Muscle of leg (tissue), 11 donors: ENCODE data around the gene FUBP3. TPM values are rescaled to one million over a fixed set of nuclear protein-coding genes. Genes with fewer than 3 reads are reported as not detected.
"Not testable (repeated sequence)": the region's sequence is repeated elsewhere in the genome, so short reads cannot be mapped to it uniquely, and the experiment has no call there.

ENCODE experiments used
- DNase-seq: peaks from one replicate; pipeline ENCODE4 v3.0.0; 2013
- H3K27ac ChIP-seq: one replicate; pipeline ENCODE4 v1.5.1; 2013; ENCODE audit warnings: mild to moderate bottlenecking, low read length, control low read depth
- H3K27me3 ChIP-seq: one replicate; pipeline ENCODE4 v1.6.1; 2013; ENCODE audit warnings: low read length; ENCODE audit not compliant: control insufficient read depth, insufficient read depth
- H3K36me3 ChIP-seq: one replicate; pipeline ENCODE4 v1.6.1; 2013; ENCODE audit warnings: low read length; ENCODE audit not compliant: control insufficient read depth, insufficient read depth
- H3K4me1 ChIP-seq: one replicate; pipeline ENCODE4 v1.6.1; 2013; ENCODE audit warnings: low read length; ENCODE audit not compliant: control insufficient read depth, insufficient read depth
- H3K4me3 ChIP-seq: one replicate; pipeline ENCODE4 v1.5.1; 2013; ENCODE audit warnings: low read length, control low read depth
- H3K9me3 ChIP-seq: replicated peaks from 2 replicates; pipeline ENCODE4 v1.6.1; 2013; ENCODE audit warnings: low read depth, low read length; ENCODE audit not compliant: control insufficient read depth
- WGBS: methylation state at CpG from one replicate; pipeline ENCODE4 v1.1.5; 2013; ENCODE audit warnings: missing lambda C conversion rate; ENCODE audit not compliant: insufficient coverage; 5-methylcytosine and 5-hydroxymethylcytosine counted together
- polyA plus RNA-seq, 8 donors: library from polyadenylated mRNA; unstranded; fragments of 120-200 nt; gene quantifications; one replicate each; pipeline versions ENCODE4 v1.2.1 to v1.2.3, GENCODE V29; 2013; ENCODE audit warnings: inconsistent platforms in 1 of 8, low replicate concordance in 1 of 8; ENCODE audit not compliant: insufficient read length in 8 of 8, insufficient read depth in 1 of 8
- total RNA-seq: library from RNA; stranded (reverse); fragments of 120-200 nt; gene quantifications from one replicate; pipeline ENCODE4 v1.2.4, GENCODE V29; 2013

FUBP3 gene
- total and polyA plus RNA-seq, 9 donors = 27.4 to 51.2 (median 44.5) TPM

DNA sequence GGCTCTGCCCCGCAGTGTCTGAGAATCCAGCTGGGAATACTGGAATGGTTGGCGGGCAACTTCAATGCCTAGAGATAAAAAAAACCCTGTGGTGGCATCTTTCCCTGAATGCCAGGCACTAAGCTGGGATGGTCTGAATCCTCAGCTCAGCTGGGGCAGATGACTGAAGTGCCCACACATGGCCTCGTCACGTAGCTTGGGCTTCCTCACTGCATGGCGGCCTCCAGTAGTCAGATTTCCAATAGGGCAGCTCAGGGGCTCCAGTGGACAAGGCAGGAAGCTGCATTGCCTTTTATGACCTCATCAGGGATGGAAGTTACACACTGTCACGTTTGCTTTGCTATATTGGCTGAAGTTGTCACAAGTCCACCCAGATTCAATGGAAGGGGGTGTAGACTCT lies 24.3 kb upstream of the FUBP3 start:
- 86% methylated on average over 6 of the region's 6 CpGs for WGBS
- Histone ChIP-seq H3K27me3 (peaks cover 39% of the 10 kb centered on the region), H3K4me3 (no peak overlapping the region), H3K9me3 (no peaks in the 10 kb centered on the region), H3K27ac (no peak overlapping the region), H3K36me3 (no peaks in the 10 kb centered on the region), H3K4me1 (no peaks in the 10 kb centered on the region)
- DNase-seq = no peak

- Histone ChIP-seq H3K36me3 (no peaks in the 10 kb centered on the region), H3K27ac (no peak overlapping the region), H3K4me3 (no peak overlapping the region), H3K9me3 (no peaks in the 10 kb centered on the region), H3K4me1 (no peaks in the 10 kb centered on the region), H3K27me3 (peaks cover 39% of the 10 kb centered on the region)
- WGBS = 46% methylated on average over 5 of the region's 6 CpGs
- DNase-seq = no peak
These were observed 23.4 kb upstream of the FUBP3 start for GRCh38 chr9:130555968-130556367.

DNA sequence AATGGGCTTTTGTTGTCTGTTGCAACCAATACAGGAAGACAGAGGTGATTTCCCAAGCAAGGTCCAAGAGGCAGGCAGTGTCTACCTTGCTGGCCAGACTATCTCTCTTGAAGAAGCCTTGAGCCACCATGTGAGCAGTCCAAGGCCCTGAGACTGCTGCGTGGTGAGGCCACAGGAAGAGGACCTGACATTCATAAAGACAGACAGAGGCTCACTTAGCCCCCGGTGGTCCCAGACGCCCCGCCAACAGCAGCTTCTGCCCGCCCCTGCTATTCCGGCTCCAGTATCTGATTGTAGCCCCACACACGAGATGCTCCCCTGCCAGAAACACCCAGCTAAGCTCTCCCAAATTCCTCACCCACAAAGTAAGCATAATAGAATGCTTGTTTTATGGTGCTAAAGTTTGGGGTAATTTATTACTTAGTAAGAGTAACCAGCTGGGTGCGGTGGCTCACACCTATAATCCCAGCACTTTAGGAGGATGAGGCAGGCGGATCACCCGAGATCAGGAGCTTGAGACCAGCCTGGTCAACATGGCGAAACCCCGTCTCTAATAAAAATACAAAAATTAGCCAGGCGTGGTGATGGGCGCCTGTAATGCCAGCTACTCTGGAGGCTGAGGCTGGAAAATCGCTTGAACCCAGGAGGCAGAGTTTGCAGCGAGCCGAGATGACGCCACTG lies 22.8 kb upstream of the FUBP3 start:
- no peak overlapping the region for H3K4me3 ChIP-seq
- no peak overlapping the region for H3K27ac ChIP-seq
- no peaks in the 10 kb centered on the region for H3K36me3 ChIP-seq
- peaks cover 39% of the 10 kb centered on the region for H3K27me3 ChIP-seq
- DNase-seq = no peak
- no peaks in the 10 kb centered on the region for H3K9me3 ChIP-seq
- no peaks in the 10 kb centered on the region for H3K4me1 ChIP-seq
- 49% methylated on average over 12 of the region's 18 CpGs for WGBS

- Histone ChIP-seq H3K9me3 (no peaks in the 10 kb centered on the region), H3K4me1 (no peaks in the 10 kb centered on the region), H3K36me3 (no peaks in the 10 kb centered on the region), H3K27ac (no peak overlapping the region), H3K27me3 (peaks cover 39% of the 10 kb centered on the region), H3K4me3 (no peak overlapping the region)
- DNase-seq = no peak
- 95% methylated on average over 2 of the region's 6 CpGs for WGBS
These were observed 22.3 kb upstream of the FUBP3 start for GRCh38 chr9:130557077-130557468.

GRCh38 chr9:130561056-130561455 lies 18.3 kb upstream of the FUBP3 start:
- H3K27ac ChIP-seq = no peak overlapping the region
- 40% methylated on average over 1 of the region's 2 CpGs for WGBS
- H3K27me3 ChIP-seq = peaks cover 24% of the 10 kb centered on the region
- H3K9me3 ChIP-seq = no peaks in the 10 kb centered on the region
- H3K4me3 ChIP-seq = no peak overlapping the region
- no peaks in the 10 kb centered on the region for H3K36me3 ChIP-seq
- DNase-seq = no peak
- H3K4me1 ChIP-seq = no peaks in the 10 kb centered on the region

GRCh38 chr9:130562525-130562924 lies 16.9 kb upstream of the FUBP3 start:
- H3K27me3 ChIP-seq, H3K9me3 ChIP-seq, H3K4me1 ChIP-seq, DNase-seq, H3K36me3 ChIP-seq, H3K4me3 ChIP-seq, H3K27ac ChIP-seq: not testable (repeated sequence)
- whole genome bisulfite sequencing = no CpG with 5 or more reads among the region's 4 CpGs

- Histone ChIP-seq H3K36me3 (no peaks in the 10 kb centered on the region), H3K9me3 (no peaks in the 10 kb centered on the region), H3K27ac (no peak overlapping the region), H3K27me3 (no peaks in the 10 kb centered on the region), H3K4me1 (no peaks in the 10 kb centered on the region), H3K4me3 (no peak overlapping the region)
- DNase-seq = no peak
- no CpG with 5 or more reads among the region's 7 CpGs for WGBS
These were observed 15.6 kb upstream of the FUBP3 start for GRCh38 chr9:130563797-130564196.

DNA sequence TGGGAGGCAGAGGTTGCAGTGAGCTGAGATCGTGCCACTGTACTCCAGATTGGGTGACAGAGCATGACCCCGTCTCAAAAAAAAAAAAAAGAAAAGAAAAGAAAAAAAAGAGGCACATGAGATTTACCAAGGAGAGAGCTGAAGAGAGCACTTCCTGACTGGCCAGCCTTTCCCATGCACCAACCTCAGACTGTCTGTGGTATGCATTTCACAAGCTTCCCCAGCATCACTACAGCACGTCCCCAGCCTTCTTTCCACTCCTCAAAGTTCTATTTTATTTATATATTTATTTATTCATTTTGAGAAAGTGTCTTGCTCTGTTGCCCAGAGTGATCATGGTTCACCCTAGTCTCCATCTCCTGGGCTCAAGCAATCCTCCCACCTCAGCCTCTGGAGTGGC lies 13.6 kb upstream of the FUBP3 start:
- Histone ChIP-seq H3K27me3 (no peaks in the 10 kb centered on the region), H3K4me3 (no peak overlapping the region), H3K9me3 (no peaks in the 10 kb centered on the region), H3K36me3 (no peaks in the 10 kb centered on the region), H3K27ac (no peak overlapping the region), H3K4me1 (no peaks in the 10 kb centered on the region)
- WGBS = 83% methylated on average over 2 of the region's 3 CpGs
- DNase-seq = no peak

DNA sequence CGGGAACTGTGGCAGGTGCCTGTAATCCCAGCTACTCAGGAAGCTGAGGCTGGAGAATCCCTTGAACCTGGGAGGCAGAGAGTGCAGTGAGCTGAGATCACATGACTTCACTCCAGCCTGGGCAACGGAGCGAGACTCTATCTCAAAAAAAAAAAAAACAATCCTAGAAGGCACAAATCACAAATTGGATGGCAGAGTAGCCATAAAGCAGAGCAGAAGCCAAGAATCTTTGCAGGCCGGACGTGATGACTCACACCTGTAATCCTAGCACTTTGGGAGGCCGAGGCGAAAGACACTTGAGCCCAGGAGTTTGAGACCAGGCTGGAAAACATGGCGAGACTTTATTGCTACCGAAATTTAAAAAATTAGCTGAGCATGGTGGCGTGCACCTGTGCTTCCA lies 9.2 kb upstream of the FUBP3 start:
- H3K27ac ChIP-seq = no peak overlapping the region
- H3K4me1 ChIP-seq = no peaks in the 10 kb centered on the region
- no peaks in the 10 kb centered on the region for H3K36me3 ChIP-seq
- no peak for DNase-seq
- no peaks in the 10 kb centered on the region for H3K27me3 ChIP-seq
- no peak overlapping the region for H3K4me3 ChIP-seq
- no peaks in the 10 kb centered on the region for H3K9me3 ChIP-seq
- WGBS = 66% methylated on average over 10 of the region's 10 CpGs

- Histone ChIP-seq H3K4me1 (peaks cover 13% of the 10 kb centered on the region), H3K4me3 (no peak overlapping the region), H3K9me3 (no peaks in the 10 kb centered on the region), H3K27me3 (no peaks in the 10 kb centered on the region), H3K27ac (no peak overlapping the region), H3K36me3 (no peaks in the 10 kb centered on the region)
- DNase-seq = no peak
- no CpG with 5 or more reads among the region's 3 CpGs for WGBS
These were observed 3.9 kb upstream of the FUBP3 start for GRCh38 chr9:130575514-130575913.

- Histone ChIP-seq H3K9me3 (no peaks in the 10 kb centered on the region), H3K4me1 (peaks cover 17% of the 10 kb centered on the region), H3K4me3 (no peak overlapping the region), H3K36me3 (peaks cover 5% of the 10 kb centered on the region), H3K27ac (no peak overlapping the region), H3K27me3 (no peaks in the 10 kb centered on the region)
- WGBS = 85% methylated on average over 2 of the region's 4 CpGs
- no peak for DNase-seq
These were observed 3.2 kb upstream of the FUBP3 start for GRCh38 chr9:130576176-130576575.
